ENCODE results near the gene NIF3L1. TPM values are rescaled to one million over a fixed set of nuclear protein-coding genes. Genes with fewer than 3 reads are reported as not detected.

NIF3L1 gene
- total RNA-seq, 1 experiment from 2014 or later, result 55.4 TPM

GRCh38 chr2:200877443-200877842 lies 11.7 kb upstream of the NIF3L1 start:
- no peak for TF ChIP-seq CTCF (conservative IDR thresholded peaks at IDR 0.05)
- peaks cover 16 to 75% (median 72%) of the 10 kb centered on the region in 3 experiments for H3K36me3 Mint-ChIP-seq (ENCODE audit: insufficient read depth in 1 of 3, low read depth in 3 of 3)

More at GRCh38 chr2:200877443-200877842, 11.7 kb upstream of the NIF3L1 start:
- Mint-ChIP-seq H3K4me1 (no peaks in the 10 kb centered on the region), H3K27me3 (ENCODE audit: low read depth) (no peaks in the 10 kb centered on the region), H3K4me3 (no peak overlapping the region), H3K9me3 (no peaks in the 10 kb centered on the region), H3K27ac (no peak overlapping the region)
- Histone ChIP-seq H3K27me3 (ENCODE audit: insufficient read depth, low read length) (no peaks in the 10 kb centered on the region), H4K8ac (replicated peaks; ENCODE audit: insufficient read length, low read depth, low read length) (no peak overlapping the region), H2BK120ac (ENCODE audit: low read depth, low read length, poor library complexity, severe bottlenecking) (no peak overlapping the region), H2BK12ac (ENCODE audit: insufficient read length, low read depth, low read length) (no peak overlapping the region), H2AFZ (ENCODE audit: low read length) (no peak overlapping the region), H3K4me2 (ENCODE audit: insufficient read depth, insufficient read length, low read length) (no peak overlapping the region), H2BK5ac (ENCODE audit: insufficient read length, low read length) (no peak overlapping the region), H2BK20ac (ENCODE audit: low read depth, low read length, poor library complexity, severe bottlenecking) (no peak overlapping the region), H3K9ac (ENCODE audit: extremely low read depth, insufficient read length, low read length) (no peak overlapping the region), H3K56ac (ENCODE audit: insufficient read length, low read depth, low read length) (no peak overlapping the region), H4K91ac (ENCODE audit: insufficient read length, low read depth, low read length) (no peak overlapping the region), H3K18ac (ENCODE audit: insufficient read length, low read depth, low read length) (no peak overlapping the region), H2BK15ac (ENCODE audit: low read depth, low read length) (no peak overlapping the region), H3K23me2 (ENCODE audit: insufficient read length, low read depth, low read length, poor library complexity, severe bottlenecking) (no peaks in the 10 kb centered on the region), H3K27ac (ENCODE audit: insufficient read length, low read depth, low read length) (no peak overlapping the region), H3T11ph (ENCODE audit: low read length) (no peak overlapping the region), H3K14ac (ENCODE audit: insufficient read depth, low read length) (no peak overlapping the region), H3K79me1 (ENCODE audit: insufficient read depth, low read depth, low read length, poor library complexity, severe bottlenecking) (no peaks in the 10 kb centered on the region), H3K4me1 (ENCODE audit: insufficient read depth, low read length) (no peaks in the 10 kb centered on the region), H4K20me1 (ENCODE audit: control insufficient read depth, insufficient read depth, insufficient read length) (no peaks in the 10 kb centered on the region), H3K23ac (ENCODE audit: insufficient read length, low read depth, low read length) (no peak overlapping the region), H2AK5ac (ENCODE audit: insufficient read length, low read length) (no peak overlapping the region), H3K4ac (ENCODE audit: low read depth, low read length) (no peak overlapping the region), H3K9me3 (ENCODE audit: control insufficient read depth, low read depth, low read length) (no peaks in the 10 kb centered on the region), H4K5ac (ENCODE audit: insufficient read length, low read depth, low read length) (no peak overlapping the region), H3K79me2 (ENCODE audit: insufficient read depth, low read length) (no peaks in the 10 kb centered on the region)
- no peak for DNase-seq

Measured in H9 (cell line).